PFSK-1 (cell line): ENCODE data around the gene TTC23L.

Source experiments
- FOXP2 ChIP-seq: optimal IDR thresholded peaks from 2 replicates; pipeline ENCODE3; 2011; ENCODE audit warnings: borderline replicate concordance, control low read depth, inconsistent platforms; ENCODE audit not compliant: insufficient read depth; ENCODE audit errors: extremely low read length, extremely low read depth
- POLR2AphosphoS5 ChIP-seq: IDR thresholded peaks from 2 replicates; pipeline ENCODE4 v1.6.1; 2012; ENCODE audit warnings: low read depth, mild to moderate bottlenecking, control low read depth, low read length, moderate library complexity
- REST ChIP-seq, 2 experiments: IDR thresholded peaks; 2 replicates each; pipeline versions ENCODE4 v1.6.1 to v1.8.0; 2011 to 2012; ENCODE audit warnings: low read depth in 2 of 2, low read length in 2 of 2, control low read depth in 1 of 2, inconsistent platforms in 1 of 2, mild to moderate bottlenecking in 1 of 2, moderate library complexity in 1 of 2; ENCODE audit not compliant: insufficient read depth in 1 of 2
- SIN3A ChIP-seq: IDR thresholded peaks from 2 replicates; pipeline ENCODE4 v1.6.1; 2012; ENCODE audit warnings: mild to moderate bottlenecking, low read length, moderate library complexity, borderline replicate concordance; ENCODE audit not compliant: insufficient read depth
- TAF1 ChIP-seq: IDR thresholded peaks from 2 replicates; pipeline ENCODE4 v1.6.1; 2012; ENCODE audit warnings: low read length, control low read depth, borderline replicate concordance; ENCODE audit not compliant: insufficient read depth

TTC23L gene

GRCh38 chr5:34869256-34869655, 30.3 kb downstream of the TTC23L start:
- no peak for TF ChIP-seq REST (IDR thresholded peaks at IDR 0.05; ENCODE audit: insufficient read depth in 1 of 2, low read depth in 2 of 2, low read length in 2 of 2)
- TF ChIP-seq TAF1, result no peak
- no peak for TF ChIP-seq FOXP2
- TF ChIP-seq SIN3A, result no peak
- TF ChIP-seq POLR2AphosphoS5, result no peak

- no peak for TF ChIP-seq TAF1
- TF ChIP-seq FOXP2, result no peak
- no peak for TF ChIP-seq SIN3A
- TF ChIP-seq POLR2AphosphoS5, result no peak
- TF ChIP-seq REST (IDR thresholded peaks at IDR 0.05; ENCODE audit: insufficient read depth in 1 of 2, low read depth in 2 of 2, low read length in 2 of 2), result no peak
Observed at GRCh38 chr5:34870382-34870781, 31.4 kb downstream of the TTC23L start.

GRCh38 chr5:34876275-34876674, 37.3 kb downstream of the TTC23L start:
- TF ChIP-seq FOXP2 (no peak), POLR2AphosphoS5 (no peak), REST (IDR thresholded peaks at IDR 0.05; ENCODE audit: insufficient read depth in 1 of 2, low read depth in 2 of 2, low read length in 2 of 2) (no peak), SIN3A (no peak), TAF1 (no peak)

GRCh38 chr5:34881246-34881645, 42.3 kb downstream of the TTC23L start:
- TF ChIP-seq SIN3A (no peak), POLR2AphosphoS5 (no peak), FOXP2 (no peak), TAF1 (no peak), REST (IDR thresholded peaks at IDR 0.05; ENCODE audit: insufficient read depth in 1 of 2, low read depth in 2 of 2, low read length in 2 of 2) (no peak)

- no peak for TF ChIP-seq REST (IDR thresholded peaks at IDR 0.05; ENCODE audit: insufficient read depth in 1 of 2, low read depth in 2 of 2, low read length in 2 of 2)
Observed at GRCh38 chr5:34886392-34887119, 47.6 kb downstream of the TTC23L start.
